Fibroblast of villous mesenchyme (primary cell): ENCODE data around the gene SPATA33. TPM values are rescaled to one million over a fixed set of nuclear protein-coding genes. Genes with fewer than 3 reads are reported as not detected.
"Not testable (repeated sequence)": the region's sequence is repeated elsewhere in the genome, so short reads cannot be mapped to it uniquely, and the experiment has no call there.

Experiments used
- DNase-seq: peaks from one replicate; pipeline ENCODE4 v3.0.0-alpha.2; 2010; ENCODE audit warnings: low read depth
- H3K4me3 ChIP-seq: 2 replicates; pipeline ENCODE4 v1.5.1; 2011; ENCODE audit warnings: low read depth, mild to moderate bottlenecking, low read length
- CTCF ChIP-seq: IDR thresholded peaks from 2 replicates; pipeline ENCODE4 v1.5.1; 2012; ENCODE audit warnings: low read depth, mild to moderate bottlenecking, low read length; ENCODE audit not compliant: insufficient read depth
- total RNA-seq: library from RNA; depleted of rRNA; stranded (reverse); fragments of >200 nt; gene quantifications from 2 replicates; pipeline ENCODE4 v1.2.3, GENCODE V29; 2012

SPATA33 gene
- total RNA-seq, 1 donor, result 3.9 TPM

- no peak for TF ChIP-seq CTCF
- no peak overlapping the region for H3K4me3 ChIP-seq
- no peak for DNase-seq
Observed at GRCh38 chr16:89621136-89621697, 36.4 kb upstream of the SPATA33 start.

- H3K4me3 ChIP-seq, result no peak overlapping the region
- no peak for DNase-seq
- TF ChIP-seq CTCF, result no peak
Observed at GRCh38 chr16:89621698-89622409, 35.8 kb upstream of the SPATA33 start.

GRCh38 chr16:89623511-89624261, 34.0 kb upstream of the SPATA33 start:
- no peak for DNase-seq
- TF ChIP-seq CTCF, result no peak
- no peak overlapping the region for H3K4me3 ChIP-seq

- no peak overlapping the region for H3K4me3 ChIP-seq
- TF ChIP-seq CTCF, result no peak
- no peak for DNase-seq
Observed at GRCh38 chr16:89624777-89625761, 32.6 kb upstream of the SPATA33 start.

- no peak for DNase-seq
- TF ChIP-seq CTCF, result no peak
- H3K4me3 ChIP-seq, result no peak overlapping the region
Observed at GRCh38 chr16:89629827-89630610, 27.6 kb upstream of the SPATA33 start.

GRCh38 chr16:89633064-89633631, 24.5 kb upstream of the SPATA33 start:
- no peak overlapping the region for H3K4me3 ChIP-seq

GRCh38 chr16:89634463-89635385, 22.9 kb upstream of the SPATA33 start:
- DNase-seq, H3K4me3 ChIP-seq: not testable (repeated sequence)

More at GRCh38 chr16:89633064-89633631, 24.5 kb upstream of the SPATA33 start:
- DNase-seq, result peak; percentile 51
- no peak for TF ChIP-seq CTCF
